SK-N-SH (cell line): ENCODE data around the gene ZYG11A.
"Not testable (repeated sequence)": the region's sequence is repeated elsewhere in the genome, so short reads cannot be mapped to it uniquely, and the experiment has no call there.

ENCODE experiments used
- RXRA ChIP-seq: IDR thresholded peaks from 2 replicates; pipeline ENCODE4 v1.4.0; 2012; ENCODE audit warnings: low read depth, mild to moderate bottlenecking, borderline replicate concordance
- TAF1 ChIP-seq: IDR thresholded peaks from 2 replicates; pipeline ENCODE4 v1.6.1; 2012; ENCODE audit warnings: low read depth, mild to moderate bottlenecking, low read length, moderate library complexity, borderline replicate concordance
- TF ChIP-seq, protein P1 (sequence below): fragments of 200-600 bp; sonication (generic); IDR thresholded peaks from 2 replicates; pipeline ENCODE4 v1.6.1; 2017; ENCODE audit warnings: antibody characterized with exemption, mild to moderate bottlenecking, moderate library complexity

DNA sequence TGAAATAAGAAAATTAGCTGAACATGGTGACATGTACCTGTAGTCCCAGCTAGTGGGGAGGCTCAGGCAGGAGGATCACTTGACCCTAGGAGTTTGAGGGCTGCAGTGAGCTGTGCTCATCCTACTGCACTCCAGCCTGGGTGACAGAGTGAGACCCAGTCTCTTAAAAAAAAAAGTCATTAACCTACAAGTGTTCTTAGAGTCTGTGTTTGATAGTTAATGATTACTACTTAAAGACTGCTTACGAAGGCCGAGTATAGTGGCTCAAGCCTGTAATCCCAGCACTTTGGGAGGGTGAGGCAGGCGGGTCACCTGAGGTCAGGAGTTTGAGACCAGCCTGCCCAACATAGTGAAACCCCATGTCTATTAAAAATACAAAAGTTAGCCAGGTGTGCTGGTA is 38.5 kb upstream of the ZYG11A start:
- TF ChIP-seq, protein P1, sequence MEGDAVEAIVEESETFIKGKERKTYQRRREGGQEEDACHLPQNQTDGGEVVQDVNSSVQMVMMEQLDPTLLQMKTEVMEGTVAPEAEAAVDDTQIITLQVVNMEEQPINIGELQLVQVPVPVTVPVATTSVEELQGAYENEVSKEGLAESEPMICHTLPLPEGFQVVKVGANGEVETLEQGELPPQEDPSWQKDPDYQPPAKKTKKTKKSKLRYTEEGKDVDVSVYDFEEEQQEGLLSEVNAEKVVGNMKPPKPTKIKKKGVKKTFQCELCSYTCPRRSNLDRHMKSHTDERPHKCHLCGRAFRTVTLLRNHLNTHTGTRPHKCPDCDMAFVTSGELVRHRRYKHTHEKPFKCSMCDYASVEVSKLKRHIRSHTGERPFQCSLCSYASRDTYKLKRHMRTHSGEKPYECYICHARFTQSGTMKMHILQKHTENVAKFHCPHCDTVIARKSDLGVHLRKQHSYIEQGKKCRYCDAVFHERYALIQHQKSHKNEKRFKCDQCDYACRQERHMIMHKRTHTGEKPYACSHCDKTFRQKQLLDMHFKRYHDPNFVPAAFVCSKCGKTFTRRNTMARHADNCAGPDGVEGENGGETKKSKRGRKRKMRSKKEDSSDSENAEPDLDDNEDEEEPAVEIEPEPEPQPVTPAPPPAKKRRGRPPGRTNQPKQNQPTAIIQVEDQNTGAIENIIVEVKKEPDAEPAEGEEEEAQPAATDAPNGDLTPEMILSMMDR = not testable (repeated sequence)
- not testable (repeated sequence) for TF ChIP-seq TAF1, RXRA
